Measurements from ENCODE around the gene JADE1.

- no peak for TF ChIP-seq CTCF (IDR thresholded peaks at IDR 0.05)
- no peak for TF ChIP-seq EZH2phosphoT487 (IDR thresholded peaks at IDR 0.05; ENCODE audit: borderline replicate concordance, low read depth)
- TF ChIP-seq POLR2AphosphoS5 (IDR thresholded peaks at IDR 0.05; ENCODE audit: low read depth, low read length), result no peak
- TF ChIP-seq TEAD4 (IDR thresholded peaks at IDR 0.05; ENCODE audit: borderline replicate concordance, insufficient read depth), result no peak
- no peak for TF ChIP-seq MXI1 (IDR thresholded peaks at IDR 0.05; ENCODE audit: low read depth, low read length)
- no peak for TF ChIP-seq SIN3A (IDR thresholded peaks at IDR 0.05; ENCODE audit: borderline replicate concordance, low read depth, low read length)
- TF ChIP-seq NFIC (IDR thresholded peaks at IDR 0.05; ENCODE audit: borderline replicate concordance), result no peak
- TF ChIP-seq RAD21 (IDR thresholded peaks at IDR 0.05; ENCODE audit: low read length), result no peak
- TF ChIP-seq EP300 (IDR thresholded peaks at IDR 0.05; ENCODE audit: borderline replicate concordance in 1 of 2, low read depth in 1 of 2, low read length in 1 of 2), result no peak
- no peak for TF ChIP-seq ELF1 (IDR thresholded peaks at IDR 0.05)
- TF ChIP-seq FOXJ3 (CRISPR knock-in tag; IDR thresholded peaks at IDR 0.05), result no peak
These were observed 95.3 kb downstream of the JADE1 start for GRCh38 chr4:128904821-128905220.

Measured in SK-N-SH (cell line).